MCF 10A (cell line): ENCODE data around the gene SLC11A2. TPM values are rescaled to one million over a fixed set of nuclear protein-coding genes. Genes with fewer than 3 reads are reported as not detected.

Experiments used
- Bru-seq: library from RNA; stranded (reverse); fragments of 400-500 nt; gene quantifications from one replicate; lab custom pipeline; 2021; lab: Mats Ljungman, UMichigan
- BruChase-seq, 2 experiments: library from RNA; stranded (reverse); fragments of 400-500 nt; gene quantifications; one replicate each; lab custom pipeline; 2021; lab: Mats Ljungman, UMichigan
- BruUV-seq: library from RNA; stranded (reverse); fragments of 400-500 nt; replicated peaks from 2 replicates; lab custom pipeline; 2021; lab: Mats Ljungman, UMichigan
- CTCF ChIA-PET: fragments of 300-600 bp; sonication (Branson Sonifier 250); formaldehyde crosslinking; extraction: SDS; loops from one replicate; lab custom pipeline; 2021; ENCODE audit warnings: antibody characterized with exemption, inconsistent platforms; lab: Yijun Ruan, JAX
- POLR2A ChIA-PET: fragments of 300-600, 350-650 bp; sonication (Branson Sonifier 250); formaldehyde crosslinking; extraction: SDS; loops from one replicate; lab custom pipeline; 2020; ENCODE audit warnings: antibody characterized with exemption, inconsistent platforms; lab: Yijun Ruan, JAX
- DNase-seq: peaks from one replicate; pipeline ENCODE4 v3.0.0-alpha.2; 2018; ENCODE audit not compliant: unreplicated experiment
- H3K27ac Mint-ChIP-seq: one replicate; pipeline ENCODE4 v1.8.0; 2022; ENCODE audit warnings: mild to moderate bottlenecking, low read depth, mixed read lengths; ENCODE audit not compliant: unreplicated experiment
- H3K27me3 Mint-ChIP-seq: one replicate; pipeline ENCODE4 v1.8.0; 2022; ENCODE audit warnings: mixed read lengths; ENCODE audit not compliant: insufficient read depth, unreplicated experiment
- H3K36me3 Mint-ChIP-seq: one replicate; pipeline ENCODE4 v1.8.0; 2022; ENCODE audit warnings: mild to moderate bottlenecking, moderate library complexity, mixed read lengths; ENCODE audit not compliant: insufficient read depth, unreplicated experiment
- H3K4me1 Mint-ChIP-seq: one replicate; pipeline ENCODE4 v1.8.0; 2022; ENCODE audit warnings: mixed read lengths; ENCODE audit not compliant: insufficient read depth, unreplicated experiment
- H3K4me3 Mint-ChIP-seq: one replicate; pipeline ENCODE4 v1.8.0; 2022; ENCODE audit warnings: mild to moderate bottlenecking, moderate library complexity, mixed read lengths; ENCODE audit not compliant: unreplicated experiment
- H3K9me3 Mint-ChIP-seq: one replicate; pipeline ENCODE4 v1.8.0; 2022; ENCODE audit warnings: mixed read lengths; ENCODE audit not compliant: unreplicated experiment
- intact Hi-C: fragments of 100-400 bp; cut with micrococcal nuclease; formaldehyde crosslinking; loops from 2 replicates; pipeline ENCODE4 v1.14.1; 2022
- long read RNA-seq: library from polyadenylated mRNA; stranded (forward); transcript quantifications from one replicate; pipeline ENCODE4 v2.0.0, GENCODE V29; 2022
- total RNA-seq: library from RNA; stranded (reverse); gene quantifications from 2 replicates; pipeline ENCODE4 v1.2.3, GENCODE V29; 2022
- TF ChIP-seq, protein P1 (sequence below): fragments of 200-600 bp; IDR thresholded peaks from one replicate; pipeline ENCODE4 v1.8.0; 2022; ENCODE audit warnings: antibody characterized with exemption, mild to moderate bottlenecking; ENCODE audit not compliant: unreplicated experiment

SLC11A2 gene
- total RNA-seq = 45.6 and 60.9 TPM in 2 replicates
- percentile 78 among the genes with signal in this experiment for Bru-seq, nascent RNA
- percentile 82 among the genes with signal in this experiment for BruChase-seq, experiment 1, labeled RNA remaining after a 6-hour chase
- BruChase-seq, experiment 2, labeled RNA remaining after a 2-hour chase = percentile 83 among the genes with signal in this experiment
- long read RNA-seq, full-length matches to known transcripts = 68 of 117 reads
- long read RNA-seq, partial matches to known transcripts = 22 of 117 reads
- long read RNA-seq, other reads (novel, unspliced or antisense) = 27 of 117 reads

DNA sequence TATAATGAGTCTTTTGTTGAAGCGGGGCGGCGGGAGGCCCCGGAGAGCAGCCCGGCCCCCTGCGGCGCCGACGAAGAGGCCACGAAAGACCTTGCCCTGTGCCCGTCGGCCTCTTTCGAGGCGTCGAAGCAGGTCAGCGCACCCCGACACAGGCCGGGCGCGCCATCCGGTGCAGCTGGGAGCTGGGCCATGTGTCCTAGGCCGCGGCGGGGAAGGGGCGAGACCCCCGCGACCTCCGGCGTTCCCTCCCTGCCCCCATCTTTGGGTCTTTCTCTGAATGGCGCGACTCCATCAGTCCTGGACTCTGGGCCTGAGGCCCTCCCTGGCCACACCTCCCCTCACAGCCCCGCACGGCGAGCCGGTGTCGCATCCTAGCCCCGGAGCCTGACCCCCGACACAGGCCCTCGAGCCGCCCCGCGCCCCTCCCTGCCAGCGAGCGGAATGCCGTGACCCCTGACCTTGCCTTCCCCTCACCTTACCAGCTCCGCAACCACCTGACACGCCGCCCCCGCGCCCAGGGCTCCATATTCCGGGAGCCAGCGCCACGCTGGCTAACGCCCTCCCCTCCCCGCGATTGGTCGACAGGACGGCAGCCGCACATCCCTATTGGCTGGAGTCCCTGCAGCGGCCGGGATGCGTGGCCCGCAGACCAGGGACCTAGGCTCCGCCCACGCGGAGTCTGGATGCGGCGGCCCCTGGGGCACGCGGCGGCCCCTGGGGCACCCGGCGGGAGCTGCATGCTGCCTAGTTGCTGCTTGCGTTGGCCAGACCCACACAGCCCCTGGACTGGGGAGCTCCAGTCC is at the start of gene SLC11A2:
TSS of gene SLC11A2 (minus strand) at position 549 of the 803 bp plus-strand sequence. CDS start 15,656 bp downstream, outside the sequence.
- CTCF ChIA-PET = interaction anchor here (0.5 to 3.0 kb wide), 11 partner anchors 19 to 1897 kb away, joined by 3 to 21 read pairs (median 3); no protein-coding TSS in a partner anchor
- no TSS peak for BruUV-seq

DNA sequence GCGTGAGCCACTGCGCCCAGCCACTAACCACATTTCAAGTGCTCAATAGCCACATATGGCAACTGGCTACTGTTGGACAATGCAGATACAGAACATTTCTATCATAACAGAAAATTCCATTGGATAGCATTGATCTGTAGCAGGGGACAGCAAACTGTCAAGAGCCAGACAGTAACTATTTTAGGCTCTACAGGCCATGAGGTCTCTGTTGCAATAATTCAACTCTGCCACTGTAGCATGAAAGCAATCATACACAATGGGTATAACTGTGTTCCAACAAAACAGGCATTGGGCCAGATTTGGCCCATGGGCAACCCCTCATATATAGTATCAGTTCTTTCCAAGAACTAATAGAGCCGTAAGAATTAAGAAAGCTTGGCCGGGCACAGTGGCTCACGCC is 49.2 kb upstream of the SLC11A2 start:
- Mint-ChIP-seq H3K4me1 (peaks cover 15% of the 10 kb centered on the region), H3K27ac (no peak overlapping the region), H3K36me3 (peaks cover 64% of the 10 kb centered on the region), H3K27me3 (no peaks in the 10 kb centered on the region), H3K4me3 (no peak overlapping the region), H3K9me3 (no peaks in the 10 kb centered on the region)
- intact Hi-C loops = no loop called here
- TF ChIP-seq, protein P1, sequence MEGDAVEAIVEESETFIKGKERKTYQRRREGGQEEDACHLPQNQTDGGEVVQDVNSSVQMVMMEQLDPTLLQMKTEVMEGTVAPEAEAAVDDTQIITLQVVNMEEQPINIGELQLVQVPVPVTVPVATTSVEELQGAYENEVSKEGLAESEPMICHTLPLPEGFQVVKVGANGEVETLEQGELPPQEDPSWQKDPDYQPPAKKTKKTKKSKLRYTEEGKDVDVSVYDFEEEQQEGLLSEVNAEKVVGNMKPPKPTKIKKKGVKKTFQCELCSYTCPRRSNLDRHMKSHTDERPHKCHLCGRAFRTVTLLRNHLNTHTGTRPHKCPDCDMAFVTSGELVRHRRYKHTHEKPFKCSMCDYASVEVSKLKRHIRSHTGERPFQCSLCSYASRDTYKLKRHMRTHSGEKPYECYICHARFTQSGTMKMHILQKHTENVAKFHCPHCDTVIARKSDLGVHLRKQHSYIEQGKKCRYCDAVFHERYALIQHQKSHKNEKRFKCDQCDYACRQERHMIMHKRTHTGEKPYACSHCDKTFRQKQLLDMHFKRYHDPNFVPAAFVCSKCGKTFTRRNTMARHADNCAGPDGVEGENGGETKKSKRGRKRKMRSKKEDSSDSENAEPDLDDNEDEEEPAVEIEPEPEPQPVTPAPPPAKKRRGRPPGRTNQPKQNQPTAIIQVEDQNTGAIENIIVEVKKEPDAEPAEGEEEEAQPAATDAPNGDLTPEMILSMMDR = no peak
- no TSS peak for BruUV-seq
- ChIA-PET CTCF (interaction anchor here (0.6 kb wide), 2 partner anchors 17 to 941 kb away, joined by 3 read pairs; no protein-coding TSS in a partner anchor), POLR2A (interaction anchor here (0.6 to 7.2 kb wide), 4 partner anchors 7 to 312 kb away, joined by 3 to 70 read pairs (median 4); partner anchors contain the start of gene CSRNP2)
- no peak for DNase-seq

More for the DNA sequence above, at the start of gene SLC11A2:
- DNase-seq = peak; percentile 96
- Mint-ChIP-seq H3K27me3 (no peaks in the 10 kb centered on the region), H3K4me1 (peaks cover 34% of the 10 kb centered on the region), H3K36me3 (peaks cover 12% of the 10 kb centered on the region), H3K9me3 (no peaks in the 10 kb centered on the region), H3K27ac (peak within 1 kb of the TSS; percentile 99), H3K4me3 (peak within 1 kb of the TSS; percentile 77)
- TF ChIP-seq, protein P1 = no peak
- intact Hi-C loops = no loop called here
- POLR2A ChIA-PET = interaction anchor here (0.6 to 8.5 kb wide), 34 partner anchors 10 to 1878 kb away, joined by 3 to 132 read pairs (median 5); partner anchors contain the start of genes ATF1, CSRNP2, DAZAP2 and DIP2B

DNA sequence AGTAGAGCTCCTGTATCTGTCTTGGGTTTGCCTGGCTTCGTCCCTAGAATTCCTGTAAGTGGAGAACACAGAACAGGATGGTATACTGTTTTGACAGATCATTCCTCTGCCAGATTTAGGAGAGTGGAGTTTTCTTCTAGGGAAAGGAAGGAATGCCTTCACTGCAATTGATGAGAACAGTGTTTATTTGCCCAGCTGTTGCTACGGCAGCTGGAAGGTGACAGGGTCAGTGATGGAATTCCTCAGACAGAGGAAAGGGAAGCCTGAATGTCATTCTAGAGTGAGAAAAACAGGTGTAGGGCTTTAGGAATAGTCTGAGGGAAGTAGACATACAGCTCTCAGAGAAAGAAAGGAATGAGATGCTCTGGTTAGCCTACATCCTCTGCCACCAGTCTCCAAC is 45.5 kb upstream of the SLC11A2 start:
- Mint-ChIP-seq H3K27me3 (no peaks in the 10 kb centered on the region), H3K4me3 (no peak overlapping the region), H3K9me3 (no peaks in the 10 kb centered on the region), H3K27ac (peak overlapping the region; percentile 61), H3K4me1 (peaks cover 10% of the 10 kb centered on the region), H3K36me3 (peaks cover 91% of the 10 kb centered on the region)
- TF ChIP-seq, protein P1 = no peak
- no peak for DNase-seq
- ChIA-PET POLR2A (interaction anchor here (1.1 to 7.2 kb wide), 7 partner anchors 9 to 100 kb away, joined by 3 to 70 read pairs (median 9); partner anchors contain the start of genes CSRNP2 and LETMD1), CTCF (no interaction called here)
- no TSS peak for BruUV-seq
- intact Hi-C loops = no loop called here
